Activated T-helper 1 cell treated with anti-CD3 and anti-CD28 coated beads, Interleukin-2, amount 50 U/mL, for 16 hours (primary cell): ENCODE measurements around the gene CDHR3.
"Not testable (repeated sequence)": the region's sequence is repeated elsewhere in the genome, so short reads cannot be mapped to it uniquely, and the experiment has no call there.

Experiments
- DNase-seq, 2 donors: peaks; one replicate each; pipeline ENCODE4 v3.0.0-alpha.2; 2020; ENCODE audit warnings: low read depth in 1 of 2, low spot score in 1 of 2

Gene CDHR3

DNA sequence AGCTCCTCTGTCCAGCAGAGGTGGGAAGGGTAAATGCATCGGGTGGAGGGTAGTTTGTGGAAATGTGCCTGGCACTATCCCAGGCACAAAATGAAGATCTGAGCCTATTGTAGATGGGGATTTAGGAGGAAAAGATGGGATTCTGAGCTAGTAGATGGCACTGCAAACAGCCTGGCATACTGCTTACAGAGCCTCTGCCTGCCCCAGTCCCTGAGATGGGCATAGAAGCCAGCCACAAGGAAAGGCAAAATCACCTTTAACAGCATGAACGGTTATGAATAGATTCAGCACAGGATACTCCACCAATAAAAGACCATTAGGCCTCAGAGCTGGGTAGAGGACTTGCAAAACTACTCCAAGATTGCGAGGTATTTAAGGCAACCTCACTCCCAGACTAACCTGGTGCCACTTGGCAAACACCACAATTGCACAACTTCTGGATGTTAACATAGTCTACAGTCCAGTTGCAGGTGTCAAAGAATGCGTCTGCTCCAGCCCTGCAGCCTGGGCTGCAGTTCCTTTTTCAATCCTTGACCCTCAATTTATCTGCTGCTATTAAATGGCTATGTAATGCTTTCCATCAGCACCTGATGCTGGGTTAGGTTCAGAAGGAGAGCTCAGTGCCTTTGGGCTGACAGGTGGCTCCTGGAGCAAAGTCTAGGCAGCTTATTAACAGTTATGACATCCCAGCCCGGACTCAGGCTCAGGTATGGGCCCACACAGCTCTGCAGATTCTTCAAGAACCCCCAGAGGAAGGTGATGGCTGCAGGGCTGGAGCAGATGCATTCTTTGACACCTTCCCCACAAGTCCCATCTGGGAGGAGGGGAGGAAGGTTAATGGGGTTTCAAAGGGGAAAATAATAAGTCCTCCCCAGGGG lies 34.0 kb downstream of the CDHR3 start:
- DNase-seq, result no peak

GRCh38 chr7:105999256-105999655 lies 36.2 kb downstream of the CDHR3 start:
- DNase-seq, result no peak

GRCh38 chr7:106001196-106001595 lies 38.1 kb downstream of the CDHR3 start:
- DNase-seq, result no peak

DNA sequence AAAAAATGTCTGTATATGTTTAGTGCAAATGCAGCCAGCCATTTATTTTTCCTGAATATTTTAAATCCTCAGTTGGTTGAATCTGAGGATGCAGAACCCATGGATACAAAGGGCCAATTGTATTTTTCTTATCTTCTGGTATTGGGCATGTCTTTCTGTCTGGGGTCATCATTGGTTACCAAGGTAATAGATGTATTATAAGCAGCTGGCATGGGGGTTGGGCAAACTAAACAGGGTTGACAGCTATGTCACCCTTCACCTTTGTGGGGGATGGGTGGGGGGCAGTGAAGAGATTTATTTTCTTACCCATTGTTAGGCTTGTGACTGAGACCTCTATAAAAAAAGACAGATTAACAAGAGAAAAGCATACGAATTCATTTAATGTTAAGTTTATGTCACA lies 38.8 kb downstream of the CDHR3 start:
- no peak for DNase-seq

DNA sequence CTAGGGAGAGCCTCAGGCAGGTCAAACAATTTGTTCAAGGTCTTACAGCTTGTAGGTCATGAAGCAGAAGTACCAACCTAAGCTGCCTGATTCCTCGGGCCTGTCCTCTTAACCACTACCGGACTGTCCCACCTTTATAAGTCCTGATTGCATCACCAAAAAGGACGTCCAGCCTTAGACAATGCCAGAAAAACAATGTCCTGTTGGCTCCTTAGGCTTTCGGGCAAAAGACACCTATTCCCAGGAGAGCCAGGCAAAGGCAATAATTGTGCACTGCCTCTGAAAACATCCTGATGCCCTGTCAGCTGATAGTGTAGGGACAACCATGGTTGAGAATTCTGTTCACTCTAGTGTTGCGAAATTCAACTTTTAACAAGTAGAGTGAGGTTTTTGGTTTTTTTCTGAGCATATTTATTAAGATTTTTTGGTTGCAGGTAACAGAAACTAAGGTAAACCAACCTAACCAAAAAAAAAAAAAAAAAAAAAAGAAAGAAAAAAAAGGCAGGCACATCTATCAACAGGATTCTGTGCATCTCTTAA lies 40.5 kb downstream of the CDHR3 start:
- DNase-seq, result no peak

DNA sequence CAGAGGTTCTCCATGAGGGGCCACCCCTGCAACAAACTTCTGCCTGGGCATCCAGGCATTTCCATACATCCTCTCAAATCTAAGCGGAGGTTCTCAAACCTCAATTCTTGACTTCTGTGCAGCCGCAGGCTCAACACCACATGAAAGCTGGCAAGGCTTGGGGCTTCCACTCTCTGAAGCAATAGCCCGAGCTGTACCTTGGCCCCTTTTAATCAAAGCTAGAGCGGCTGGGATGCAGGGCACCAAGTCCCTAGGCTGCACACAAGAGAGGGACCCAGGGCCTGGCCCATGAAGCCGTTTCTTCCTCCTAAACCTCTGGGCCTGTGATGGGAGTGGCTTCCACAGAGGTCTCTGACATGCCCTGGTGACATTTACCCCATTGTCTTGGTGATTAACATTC lies 43.8 kb downstream of the CDHR3 start:
- DNase-seq, result no peak

DNA sequence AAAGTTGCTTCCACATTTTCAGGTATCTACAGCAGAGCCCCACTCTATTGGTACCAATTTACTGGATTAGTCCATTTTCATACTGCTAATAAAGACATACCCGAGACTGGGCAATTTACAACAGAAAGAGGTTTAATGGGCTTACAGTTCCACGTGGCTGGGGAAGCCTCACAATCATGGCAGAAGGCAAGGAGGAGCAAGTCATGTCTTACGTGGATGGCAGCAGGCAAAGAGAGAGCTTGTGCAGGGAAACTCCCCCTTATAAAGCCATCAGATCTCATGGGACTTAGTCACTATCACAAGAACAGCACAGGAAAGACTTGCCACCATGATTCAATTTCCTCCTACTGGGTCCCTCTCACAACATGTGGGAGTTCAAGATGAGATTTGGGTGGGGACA lies 44.7 kb downstream of the CDHR3 start:
- DNase-seq, result not testable (repeated sequence)

DNA sequence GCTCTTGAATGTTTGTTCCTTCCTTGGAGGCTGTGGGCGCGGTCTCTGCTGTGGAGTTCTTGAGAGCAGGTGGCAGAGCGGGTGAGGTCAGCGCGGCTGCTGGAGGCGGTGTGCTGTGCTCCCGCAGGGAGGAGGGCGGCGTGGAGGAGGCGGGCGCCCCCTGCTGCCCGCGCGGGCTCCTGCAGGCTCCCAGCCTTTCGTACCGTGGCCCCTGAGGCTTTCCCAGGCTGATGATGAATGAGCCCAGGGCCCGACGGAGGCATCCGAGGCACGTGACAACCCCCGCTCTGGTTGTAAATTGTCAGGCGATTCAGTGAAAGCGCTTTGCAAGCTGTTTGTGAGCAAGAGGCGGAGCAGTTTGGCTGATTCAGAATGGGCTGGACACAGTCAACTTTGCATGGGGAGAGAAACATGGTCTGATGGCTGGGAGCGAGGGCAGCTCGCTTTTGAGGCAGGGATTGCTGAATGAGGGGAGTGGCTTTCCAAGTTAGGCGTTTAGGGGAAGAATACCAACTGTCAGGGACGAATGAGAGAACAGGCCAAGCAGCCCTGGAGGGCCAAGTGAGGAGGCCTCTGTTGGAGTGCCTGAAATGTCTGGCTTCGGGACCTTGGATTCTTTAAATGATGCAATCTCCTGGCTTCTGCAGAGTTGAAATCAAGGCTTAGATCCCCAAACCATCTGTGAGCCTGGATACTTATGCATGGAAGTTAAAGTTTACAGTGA lies 46.6 kb downstream of the CDHR3 start:
- peak; percentile 64 to 70 for DNase-seq

DNA sequence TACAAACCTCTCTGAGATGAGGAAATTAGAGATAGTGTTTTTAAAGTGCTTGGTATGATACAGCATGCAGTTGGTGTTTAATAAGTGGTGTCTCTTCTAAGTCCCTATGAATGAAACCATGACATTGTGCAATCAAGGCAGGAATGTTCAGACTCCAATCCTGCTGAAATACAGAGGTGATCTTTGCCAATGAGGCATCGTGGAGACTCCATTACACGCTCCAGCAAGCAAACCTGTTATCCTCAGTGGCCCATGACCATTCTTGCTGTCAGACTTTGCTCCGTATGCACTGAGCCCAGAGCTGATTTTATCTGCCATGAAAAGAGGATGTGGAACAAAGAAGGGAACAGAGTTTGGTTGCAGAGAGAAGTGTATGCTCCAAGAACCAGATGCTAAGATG lies 47.3 kb downstream of the CDHR3 start:
- no peak for DNase-seq

GRCh38 chr7:106010866-106011265 lies 47.8 kb downstream of the CDHR3 start:
- DNase-seq, result no peak

DNA sequence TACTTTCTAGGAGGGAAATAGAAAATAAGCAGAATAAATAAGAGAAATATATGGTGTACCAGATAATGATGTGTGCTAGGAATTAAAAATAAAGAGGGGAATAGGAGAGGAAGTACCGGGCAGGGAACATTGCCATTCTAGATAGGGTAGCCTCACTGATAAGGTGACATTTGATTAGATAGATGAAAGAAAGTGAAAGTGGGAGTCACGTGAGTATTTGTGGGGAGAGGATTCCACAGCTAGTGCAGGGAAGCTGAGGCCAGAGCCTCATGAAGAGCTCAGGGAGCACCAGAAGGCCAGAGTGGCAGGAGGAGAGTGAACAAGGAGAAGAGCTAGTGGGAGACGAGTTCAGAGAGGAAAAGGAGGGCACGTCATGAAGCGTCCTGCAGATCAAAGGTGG lies 49.1 kb downstream of the CDHR3 start:
- DNase-seq, result no peak

- no peak for DNase-seq
Observed at GRCh38 chr7:106012935-106013439, 49.9 kb downstream of the CDHR3 start.

DNA sequence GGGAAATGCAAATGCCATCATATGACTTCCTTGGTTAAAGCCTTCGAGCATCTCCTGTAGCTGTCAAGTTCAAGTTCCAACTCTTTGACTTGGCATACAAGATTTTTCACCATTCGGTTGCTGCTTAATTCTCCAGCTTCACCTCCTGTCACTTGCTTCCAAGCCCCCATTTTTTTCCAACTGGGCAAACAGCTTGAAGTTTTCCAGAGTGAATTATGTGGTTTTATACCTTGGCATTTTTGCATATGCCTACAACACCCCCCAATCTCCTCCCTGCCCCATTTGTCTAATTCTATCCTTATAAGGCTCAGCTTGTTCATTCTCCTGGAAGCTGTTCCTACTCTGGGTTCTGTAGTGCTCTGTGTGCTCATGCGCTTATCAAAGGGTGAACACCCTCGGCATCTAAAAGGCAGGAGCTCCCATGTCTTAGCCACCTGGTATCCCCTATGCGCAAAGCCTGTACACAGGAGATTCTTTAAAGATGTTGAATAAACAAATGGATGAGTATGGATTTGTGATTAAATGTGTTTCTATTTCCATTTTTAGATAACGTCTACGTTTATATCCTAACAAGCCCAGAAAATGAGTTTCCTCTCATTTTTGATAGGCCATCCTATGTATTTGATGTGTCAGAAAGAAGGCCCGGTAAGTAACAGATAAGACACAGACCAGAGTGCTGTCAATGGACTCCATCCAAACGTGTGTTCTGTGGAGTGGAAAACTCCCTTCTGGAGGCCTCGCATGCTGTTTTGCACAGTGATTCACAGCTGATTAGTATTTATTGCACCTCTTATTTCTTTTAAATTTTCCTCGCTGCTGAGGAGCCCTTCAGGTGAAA lies 52.5 kb downstream of the CDHR3 start:
- DNase-seq, result no peak

GRCh38 chr7:106016331-106016730 lies 53.3 kb downstream of the CDHR3 start:
- no peak for DNase-seq

- DNase-seq, result no peak
Observed at GRCh38 chr7:106017657-106018056, 54.6 kb downstream of the CDHR3 start.

- no peak for DNase-seq
Observed at GRCh38 chr7:106018566-106019469, 55.8 kb downstream of the CDHR3 start.

DNA sequence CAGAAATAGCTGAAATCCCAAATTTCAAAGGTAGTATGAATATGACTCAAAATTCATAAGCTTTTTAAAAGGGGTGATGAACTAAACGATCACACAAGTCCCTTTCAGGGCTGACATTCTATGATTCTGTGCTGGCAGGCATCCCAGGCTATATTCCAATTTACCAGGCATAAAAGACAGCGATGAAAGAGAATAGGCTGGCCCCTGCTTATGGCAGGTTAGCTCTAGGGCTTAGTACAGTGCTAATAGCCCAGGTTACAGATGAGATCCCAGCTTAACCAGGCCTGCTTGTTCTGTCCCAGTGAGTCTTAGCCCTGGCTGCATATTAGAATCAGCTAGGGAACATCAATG lies 56.4 kb downstream of the CDHR3 start:
- no peak for DNase-seq

GRCh38 chr7:106021151-106022067 lies 58.3 kb downstream of the CDHR3 start:
- no peak for DNase-seq

DNA sequence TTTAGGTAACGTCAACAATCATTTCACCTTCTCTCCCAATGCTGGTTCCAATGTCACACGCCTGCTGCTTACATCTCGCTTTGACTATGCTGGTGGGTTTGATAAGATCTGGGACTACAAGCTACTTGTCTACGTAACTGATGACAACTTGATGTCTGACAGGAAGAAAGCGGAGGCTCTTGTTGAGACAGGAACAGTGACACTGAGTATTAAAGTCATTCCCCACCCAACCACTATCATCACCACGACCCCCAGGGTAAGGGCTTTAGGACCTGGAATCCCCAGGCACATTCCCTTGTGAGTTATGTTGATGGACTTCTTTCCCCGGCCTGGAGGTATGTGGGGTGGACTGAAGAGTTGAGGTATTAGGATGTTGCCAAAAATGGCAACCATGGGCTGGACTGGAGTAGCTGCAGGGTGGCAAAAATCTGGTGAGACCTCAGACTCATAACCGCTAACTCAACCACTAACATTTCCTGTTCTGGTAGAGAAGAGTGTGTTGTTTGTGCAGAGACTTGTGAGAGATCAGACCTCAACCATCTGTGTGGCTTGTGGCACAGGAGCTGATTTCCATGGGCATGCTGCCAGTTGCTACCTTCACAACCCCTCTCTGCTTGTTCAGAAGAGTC lies 59.2 kb downstream of the CDHR3 start:
- DNase-seq, result peak; percentile 45 to 55
